Thyroid gland (tissue), 4 donors: ENCODE data around the gene CRAMP1. TPM values are rescaled to one million over a fixed set of nuclear protein-coding genes. Genes with fewer than 3 reads are reported as not detected.

Experiments used
- DNase-seq, 2 donors: peaks; one replicate each; pipeline ENCODE4 v3.0.0-alpha.2; 2019
- H3K27ac ChIP-seq, 3 donors: fragments of 200-600 bp; sonication (generic); 1 replicate in 2 of 3; 2 replicates in 1 of 3; pipeline ENCODE4 v1.5.1; 2016 to 2019; ENCODE audit warnings: mild to moderate bottlenecking in 1 of 3, moderate library complexity in 1 of 3
- H3K27me3 ChIP-seq: fragments of 200-600 bp; sonication (generic); one replicate; pipeline ENCODE4 v1.5.1; 2019
- H3K36me3 ChIP-seq, 2 donors: fragments of 200-600 bp; sonication (generic); one replicate each; pipeline ENCODE4 v1.5.1; 2016 to 2019
- H3K4me1 ChIP-seq, 2 donors: fragments of 200-600 bp; sonication (generic); one replicate each; pipeline ENCODE4 v1.5.1; 2017 to 2019
- H3K4me3 ChIP-seq, 3 donors: fragments of 200-600 bp; sonication (generic); replicated peaks in 1 of 3; 1 replicate in 2 of 3; 2 replicates in 1 of 3; pipeline ENCODE4 v1.5.1; 2016; ENCODE audit warnings: mild to moderate bottlenecking in 1 of 3
- H3K9me3 ChIP-seq: fragments of 200-600 bp; sonication (generic); one replicate; pipeline ENCODE4 v1.5.1; 2017
- CTCF ChIP-seq, 6 experiments: fragments of 200-600 bp in 3 of 6; fragments of 450-650 bp in 3 of 6; sonication (generic) in 3 of 6; IDR thresholded peaks; one replicate each; pipeline ENCODE4 v1.5.1; 2016 to 2019; ENCODE audit warnings: antibody characterized with exemption in 6 of 6, mild to moderate bottlenecking in 2 of 6, inconsistent platforms in 1 of 6, moderate library complexity in 1 of 6
- POLR2A ChIP-seq, 2 donors: fragments of 450-650 bp; IDR thresholded peaks; one replicate each; pipeline ENCODE4 v1.6.1; 2017; ENCODE audit warnings: antibody characterized with exemption in 2 of 2, mild to moderate bottlenecking in 2 of 2, moderate library complexity in 1 of 2
- whole genome bisulfite sequencing, 2 donors: methylation state at CpG; one replicate each; pipeline ENCODE4 v1.1.5; 2017; 5-methylcytosine and 5-hydroxymethylcytosine counted together
- intact Hi-C: fragments of 100-400 bp; cut with DNase I; formaldehyde crosslinking; loops from one replicate; pipeline ENCODE4 v1.15.1; 2023
- total RNA-seq, 4 donors: library from RNA; depleted of rRNA; stranded (reverse); fragments of >200 nt; gene quantifications; one replicate each; pipeline ENCODE4 v1.2.3, GENCODE V29; 2016

CRAMP1 gene
- total RNA-seq, 4 donors from 2014 or later = 11.0 to 20.8 (median 15.6) TPM

DNA sequence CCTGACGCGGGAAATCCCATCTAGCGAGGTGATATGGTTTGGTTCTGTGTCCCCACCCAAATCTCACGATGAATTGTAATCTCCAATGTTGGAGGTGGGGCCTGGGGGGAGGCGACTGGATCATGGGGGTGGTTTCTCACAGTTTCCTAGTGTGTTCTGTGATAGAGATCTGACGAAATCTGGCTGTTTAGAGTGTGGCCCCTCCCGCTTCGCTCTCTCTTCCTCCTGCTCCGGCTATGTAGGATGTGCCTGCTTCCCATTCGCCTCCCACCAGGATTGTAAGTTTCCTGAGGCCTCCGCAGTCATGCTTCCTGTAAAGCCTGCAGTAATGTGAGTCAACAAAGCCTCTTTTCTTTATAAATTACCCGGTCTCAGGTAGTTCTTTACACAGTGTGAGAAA lies 31.9 kb upstream of the CRAMP1 start:
- H3K36me3 ChIP-seq = peaks cover 40 to 58% of the 10 kb centered on the region in 2 donors

GRCh38 chr16:1580956-1581355 lies 31.2 kb upstream of the CRAMP1 start:
- no peak overlapping the region for H3K27ac ChIP-seq
- TF ChIP-seq CTCF (IDR thresholded peaks at IDR 0.05) (no peak), POLR2A (IDR thresholded peaks at IDR 0.05) (no peak)
- 93 to 99% methylated on average over 4 to 6 of the region's 6 CpGs for WGBS, 2 donors
- no peaks in the 10 kb centered on the region for H3K27me3 ChIP-seq
- H3K4me1 ChIP-seq = no peaks in the 10 kb centered on the region
- DNase-seq = no peak
- H3K9me3 ChIP-seq = no peaks in the 10 kb centered on the region
- peaks cover 44 to 64% of the 10 kb centered on the region in 2 donors for H3K36me3 ChIP-seq
- no peak overlapping the region for H3K4me3 ChIP-seq
- intact Hi-C loops = no loop called here

More for the DNA sequence above, 31.9 kb upstream of the CRAMP1 start:
- no peak overlapping the region for H3K27ac ChIP-seq
- no peaks in the 10 kb centered on the region for H3K9me3 ChIP-seq
- no peak overlapping the region for H3K4me3 ChIP-seq
- 84 to 87% methylated on average over 12 of the region's 12 CpGs for whole genome bisulfite sequencing, 2 donors
- DNase-seq = no peak
- H3K27me3 ChIP-seq = no peaks in the 10 kb centered on the region
- intact Hi-C loops = no loop called here
- TF ChIP-seq POLR2A (IDR thresholded peaks at IDR 0.05) (no peak), CTCF (IDR thresholded peaks at IDR 0.05) (no peak)
- H3K4me1 ChIP-seq = no peaks in the 10 kb centered on the region

DNA sequence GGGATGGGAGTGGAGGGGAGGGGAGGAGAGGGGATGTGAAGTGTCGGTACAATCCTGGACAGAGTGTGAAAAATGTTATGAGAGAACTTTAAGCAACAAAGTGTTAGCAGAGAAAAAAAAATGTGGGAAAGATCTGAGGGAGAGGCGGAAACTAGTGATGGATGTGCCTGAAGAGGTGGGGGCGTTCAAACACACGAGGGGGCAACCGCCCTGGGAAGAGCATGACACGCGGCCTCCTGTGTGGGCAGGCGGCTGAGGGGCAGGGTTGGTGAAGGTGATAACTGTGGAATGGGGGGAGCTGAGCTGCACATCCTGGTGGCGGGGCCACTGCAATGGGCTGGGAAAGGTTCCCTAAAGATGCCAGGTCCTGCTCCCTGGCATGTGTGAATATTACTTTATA lies 30.4 kb upstream of the CRAMP1 start:
- no peaks in the 10 kb centered on the region for H3K9me3 ChIP-seq
- DNase-seq = no peak
- H3K4me1 ChIP-seq = no peaks in the 10 kb centered on the region
- H3K36me3 ChIP-seq = peaks cover 52 to 72% of the 10 kb centered on the region in 2 donors
- TF ChIP-seq CTCF (IDR thresholded peaks at IDR 0.05) = no peak
- no peak for TF ChIP-seq POLR2A (IDR thresholded peaks at IDR 0.05)
- H3K27ac ChIP-seq = no peak overlapping the region
- no peaks in the 10 kb centered on the region for H3K27me3 ChIP-seq
- H3K4me3 ChIP-seq = no peak overlapping the region
- intact Hi-C loops = no loop called here
- WGBS, 2 donors = 90 to 91% methylated on average over 9 of the region's 9 CpGs

GRCh38 chr16:1583180-1583579 lies 29.0 kb upstream of the CRAMP1 start:
- intact Hi-C loops = no loop called here
- no peak for DNase-seq
- no peak overlapping the region for H3K27ac ChIP-seq
- peaks cover 54 to 78% of the 10 kb centered on the region in 2 donors for H3K36me3 ChIP-seq
- H3K4me1 ChIP-seq = no peaks in the 10 kb centered on the region
- no peak overlapping the region for H3K4me3 ChIP-seq
- WGBS, 2 donors = 86 to 87% methylated on average over 14 to 15 of the region's 15 CpGs
- no peaks in the 10 kb centered on the region for H3K9me3 ChIP-seq
- TF ChIP-seq POLR2A (IDR thresholded peaks at IDR 0.05) = no peak
- TF ChIP-seq CTCF (IDR thresholded peaks at IDR 0.05) = no peak
- H3K27me3 ChIP-seq = no peaks in the 10 kb centered on the region

GRCh38 chr16:1584926-1585484 lies 27.2 kb upstream of the CRAMP1 start:
- Histone ChIP-seq H3K36me3 (peaks cover 49 to 74% of the 10 kb centered on the region in 2 donors), H3K4me1 (no peaks in the 10 kb centered on the region), H3K27ac (no peak overlapping the region), H3K4me3 (no peak overlapping the region), H3K9me3 (no peaks in the 10 kb centered on the region), H3K27me3 (no peaks in the 10 kb centered on the region)
- 87 to 90% methylated on average over 8 of the region's 8 CpGs for WGBS, 2 donors
- DNase-seq = no peak
- no peak for TF ChIP-seq CTCF (IDR thresholded peaks at IDR 0.05)
- no peak for TF ChIP-seq POLR2A (IDR thresholded peaks at IDR 0.05)
- intact Hi-C loops = no loop called here
